Measurements from ENCODE around the gene RBM44.

The RBM44 gene

DNA sequence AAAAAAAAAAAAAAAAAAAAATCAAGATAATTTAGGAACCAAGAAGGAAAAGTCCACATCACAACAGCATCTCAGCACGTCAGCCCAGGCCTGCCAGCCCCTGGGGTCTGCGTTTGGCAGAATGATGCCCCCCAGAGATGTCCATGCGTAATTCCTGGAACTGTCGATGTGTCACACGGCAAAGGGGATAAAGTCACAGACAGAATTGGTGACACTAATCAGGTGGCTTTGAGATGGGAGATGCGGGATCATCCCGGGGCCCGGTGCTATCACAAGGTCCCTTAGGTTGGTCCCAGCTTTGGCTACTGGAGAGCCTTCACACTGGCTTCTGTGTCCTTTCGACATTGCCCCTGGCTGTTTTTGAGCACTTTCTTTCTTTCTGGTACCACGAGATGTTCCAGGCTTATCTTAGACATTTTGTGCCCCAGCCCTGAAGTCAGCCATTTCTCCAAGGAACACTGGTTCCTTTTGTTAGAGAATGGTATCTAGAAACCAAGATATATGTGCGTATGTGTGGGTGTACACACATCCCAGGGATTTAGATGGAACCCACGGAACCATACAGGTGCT lies 81.5 kb downstream of the RBM44 start:
- DNase-seq (ENCODE audit: extremely low read depth, low read depth): no peak
- TF ChIP-seq, protein P1, sequence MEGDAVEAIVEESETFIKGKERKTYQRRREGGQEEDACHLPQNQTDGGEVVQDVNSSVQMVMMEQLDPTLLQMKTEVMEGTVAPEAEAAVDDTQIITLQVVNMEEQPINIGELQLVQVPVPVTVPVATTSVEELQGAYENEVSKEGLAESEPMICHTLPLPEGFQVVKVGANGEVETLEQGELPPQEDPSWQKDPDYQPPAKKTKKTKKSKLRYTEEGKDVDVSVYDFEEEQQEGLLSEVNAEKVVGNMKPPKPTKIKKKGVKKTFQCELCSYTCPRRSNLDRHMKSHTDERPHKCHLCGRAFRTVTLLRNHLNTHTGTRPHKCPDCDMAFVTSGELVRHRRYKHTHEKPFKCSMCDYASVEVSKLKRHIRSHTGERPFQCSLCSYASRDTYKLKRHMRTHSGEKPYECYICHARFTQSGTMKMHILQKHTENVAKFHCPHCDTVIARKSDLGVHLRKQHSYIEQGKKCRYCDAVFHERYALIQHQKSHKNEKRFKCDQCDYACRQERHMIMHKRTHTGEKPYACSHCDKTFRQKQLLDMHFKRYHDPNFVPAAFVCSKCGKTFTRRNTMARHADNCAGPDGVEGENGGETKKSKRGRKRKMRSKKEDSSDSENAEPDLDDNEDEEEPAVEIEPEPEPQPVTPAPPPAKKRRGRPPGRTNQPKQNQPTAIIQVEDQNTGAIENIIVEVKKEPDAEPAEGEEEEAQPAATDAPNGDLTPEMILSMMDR (IDR thresholded peaks at IDR 0.05; ENCODE audit: low read depth, low read length, missing control alignments): no peak
- no peak overlapping the region for H3K4me3 ChIP-seq (replicated peaks; ENCODE audit: low read depth, low read length)

DNA sequence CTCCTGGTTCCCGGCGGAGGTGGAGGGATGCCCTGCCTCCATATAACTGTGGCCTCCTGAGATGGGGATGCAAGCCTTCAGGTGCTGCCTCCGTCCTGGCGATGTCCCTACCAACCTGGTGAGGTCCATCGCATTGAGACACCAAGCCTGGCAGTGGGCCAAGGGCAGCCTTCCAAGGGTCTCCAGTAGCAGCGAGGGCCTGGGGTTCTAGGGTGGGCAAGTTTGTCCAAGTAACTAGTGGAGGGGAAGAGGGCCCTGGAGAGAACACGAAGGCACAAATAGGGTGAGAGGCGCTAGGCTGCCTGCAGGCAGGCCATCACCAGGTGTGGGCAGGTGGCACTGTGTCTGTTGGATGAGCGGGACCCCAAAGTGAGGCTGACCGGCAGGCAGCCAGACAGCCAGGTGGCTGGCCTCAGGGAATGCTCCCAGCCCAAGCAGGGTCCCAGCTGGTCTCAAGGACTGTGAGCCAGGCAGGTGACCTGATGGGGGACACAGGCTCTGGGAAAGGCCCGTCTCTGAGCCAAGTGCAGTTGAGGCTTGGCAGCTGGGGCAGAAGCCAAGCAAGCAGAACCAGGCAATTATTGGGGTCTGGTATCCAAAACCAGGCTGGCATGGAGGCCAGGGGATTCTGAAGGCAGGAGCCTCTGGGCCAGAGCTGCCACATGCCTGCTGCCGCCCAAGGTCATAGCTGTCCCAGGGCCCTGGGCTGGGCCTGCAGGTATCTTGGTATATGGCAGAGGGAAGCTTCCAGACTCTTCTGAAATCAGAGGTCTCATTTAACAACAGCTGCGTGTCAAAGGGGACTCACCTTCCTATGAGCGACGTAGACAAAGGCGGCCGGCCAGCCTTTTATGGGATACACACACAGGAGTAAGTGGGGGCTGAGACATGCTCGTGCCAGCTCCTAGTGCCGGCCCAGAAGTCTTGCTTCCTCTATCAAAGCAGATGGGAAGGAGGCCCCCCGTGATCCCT lies 84.2 kb downstream of the RBM44 start:
- H3K4me3 ChIP-seq (replicated peaks; ENCODE audit: low read depth, low read length): no peak overlapping the region
- TF ChIP-seq, protein P1 (IDR thresholded peaks at IDR 0.05; ENCODE audit: low read depth, low read length, missing control alignments): no peak
- DNase-seq (ENCODE audit: extremely low read depth, low read depth): no peak

DNA sequence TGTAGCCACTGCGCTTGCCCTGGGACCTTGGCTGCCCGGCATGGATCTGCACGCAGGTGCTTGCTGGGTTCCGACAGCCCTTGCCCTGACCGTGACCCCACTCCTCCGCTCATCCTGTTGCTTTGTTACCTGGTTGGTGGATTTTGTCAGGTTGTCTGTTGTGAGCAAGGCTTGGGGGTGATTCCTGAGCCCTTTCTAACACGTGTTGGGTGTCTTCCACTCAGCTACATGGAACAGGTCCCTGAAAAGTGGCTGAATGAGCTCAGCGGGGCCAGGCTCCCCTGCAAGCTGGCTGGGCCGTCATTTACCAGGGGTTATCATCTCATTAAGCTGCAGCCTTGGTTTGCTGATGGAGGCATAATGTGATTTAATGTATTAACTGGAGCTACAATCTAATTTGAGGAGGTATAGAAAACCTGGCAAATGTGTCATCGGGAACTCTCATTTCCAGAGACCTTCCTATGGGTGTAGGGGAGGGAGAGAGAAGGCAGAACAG lies 85.4 kb downstream of the RBM44 start:
- DNase-seq (ENCODE audit: extremely low read depth, low read depth): no peak
- TF ChIP-seq, protein P1 (IDR thresholded peaks at IDR 0.05; ENCODE audit: low read depth, low read length, missing control alignments): no peak
- no peak overlapping the region for H3K4me3 ChIP-seq (replicated peaks; ENCODE audit: low read depth, low read length)

DNA sequence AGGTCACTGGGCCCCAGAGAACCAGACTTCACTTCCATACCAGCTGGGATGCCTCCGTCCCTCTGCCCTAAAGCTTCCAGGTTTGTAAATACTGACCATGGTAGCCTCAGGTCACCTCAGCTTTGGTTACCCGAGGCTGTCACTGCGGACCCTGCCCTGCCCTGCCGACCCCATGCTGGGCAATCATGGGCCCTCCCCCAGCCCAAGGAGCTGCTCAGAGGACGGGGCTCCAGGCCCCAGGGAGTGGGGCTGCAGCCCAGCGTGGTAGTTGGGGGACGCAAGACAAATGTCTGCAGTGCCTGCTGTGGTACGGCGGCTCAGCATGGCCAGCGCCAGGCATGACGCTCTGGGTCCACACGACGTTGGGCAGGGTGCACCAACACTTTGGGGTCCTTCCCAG lies 86.1 kb downstream of the RBM44 start:
- TF ChIP-seq, protein P1 (IDR thresholded peaks at IDR 0.05; ENCODE audit: low read depth, low read length, missing control alignments): no peak
- DNase-seq (ENCODE audit: extremely low read depth, low read depth): no peak
- no peak overlapping the region for H3K4me3 ChIP-seq (replicated peaks; ENCODE audit: low read depth, low read length)

DNA sequence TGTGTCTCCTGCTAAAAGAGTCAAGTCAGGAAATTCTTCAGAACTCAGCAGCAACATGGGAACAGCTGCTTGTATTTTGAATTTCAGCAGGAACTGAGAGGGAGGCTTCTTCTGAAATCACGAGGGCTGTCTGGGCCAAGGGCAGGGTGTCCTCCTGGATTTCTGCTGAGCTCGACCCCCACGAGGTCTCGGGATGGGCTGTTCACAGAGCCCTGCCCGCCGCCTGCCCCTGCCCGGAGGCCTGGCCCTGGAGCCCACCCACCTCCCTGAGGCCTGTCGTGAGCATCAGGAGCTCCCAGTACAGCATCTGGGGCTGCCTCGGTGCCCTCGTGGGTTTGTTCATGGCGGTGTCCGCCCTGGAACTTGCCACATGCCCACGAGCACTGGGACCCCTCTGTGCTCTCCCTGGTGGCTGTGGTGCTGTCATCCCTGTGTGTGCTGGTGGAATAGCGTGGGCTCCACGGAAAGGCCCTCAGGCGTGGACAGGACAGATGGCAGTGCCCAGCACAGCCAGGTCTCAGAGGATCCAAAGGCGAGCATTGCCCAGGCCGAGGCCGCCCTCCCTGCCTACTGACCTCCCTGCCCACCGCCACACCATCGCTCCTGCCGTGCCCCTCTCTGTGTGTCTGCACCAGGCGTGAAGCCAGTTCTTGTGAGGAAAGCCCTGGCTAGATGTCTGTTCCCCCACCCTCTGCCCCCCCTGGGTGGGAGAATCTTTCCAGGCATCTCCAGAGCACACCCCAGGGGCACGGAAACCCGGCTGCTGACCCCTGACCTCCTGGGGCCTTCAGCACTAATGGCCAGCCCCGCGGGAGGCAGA lies 86.7 kb downstream of the RBM44 start:
- TF ChIP-seq, protein P1 (IDR thresholded peaks at IDR 0.05; ENCODE audit: low read depth, low read length, missing control alignments): no peak
- DNase-seq (ENCODE audit: extremely low read depth, low read depth): no peak
- no peak overlapping the region for H3K4me3 ChIP-seq (replicated peaks; ENCODE audit: low read depth, low read length)

DNA sequence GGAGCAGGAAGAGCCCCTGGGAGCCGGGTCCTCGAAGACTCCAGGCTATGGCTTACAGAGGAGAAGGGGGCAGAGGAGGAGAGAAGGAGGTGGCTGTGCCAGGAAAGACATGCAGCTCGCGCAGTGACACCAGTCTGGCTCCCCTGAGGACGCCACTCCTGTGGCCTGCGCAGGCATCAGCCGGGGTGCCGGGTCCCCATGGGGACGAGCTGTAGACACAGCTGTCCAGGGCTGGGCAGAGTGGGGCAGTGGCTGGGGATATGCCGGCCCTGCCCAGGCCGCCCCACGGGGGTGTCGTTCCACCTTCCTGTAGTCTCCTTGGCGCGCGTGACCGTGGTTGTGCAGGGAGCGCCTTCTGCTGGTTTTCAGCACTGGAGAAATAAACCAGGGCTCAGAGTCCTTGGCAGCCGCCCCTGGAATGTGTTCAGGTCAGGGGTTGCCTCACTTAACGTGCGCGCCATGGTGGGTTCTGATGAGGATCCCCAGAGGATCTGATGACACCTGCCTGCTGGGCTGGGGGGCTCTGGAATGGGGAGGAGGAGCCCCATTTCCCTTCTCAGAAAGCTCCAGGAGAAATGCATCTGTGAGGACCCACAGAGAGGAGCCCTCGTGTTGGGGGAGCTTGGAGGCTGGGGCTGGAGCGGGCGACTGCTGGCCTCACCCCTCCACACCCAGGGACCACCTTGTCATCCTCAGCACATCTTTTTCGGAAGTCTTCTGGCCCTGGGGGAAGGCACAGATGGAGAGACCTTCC lies 87.5 kb downstream of the RBM44 start:
- TF ChIP-seq, protein P1 (IDR thresholded peaks at IDR 0.05; ENCODE audit: low read depth, low read length, missing control alignments): no peak
- no peak overlapping the region for H3K4me3 ChIP-seq (replicated peaks; ENCODE audit: low read depth, low read length)
- no peak for DNase-seq (ENCODE audit: extremely low read depth, low read depth)
